Smooth muscle cell (in vitro differentiated cells): ENCODE measurements around the gene MAZ. TPM values are rescaled to one million over a fixed set of nuclear protein-coding genes. Genes with fewer than 3 reads are reported as not detected.

ENCODE experiments used
- DNase-seq: peaks from one replicate; lab custom pipeline; 2025; ENCODE audit not compliant: unreplicated experiment; lab: John Stamatoyannopoulos, UW
- H2AFZ ChIP-seq: fragments of 200-600 bp; sonication (generic); 2 replicates; pipeline ENCODE4 v1.6.0; 2016; ENCODE audit warnings: antibody characterized with exemption, low read depth, mild to moderate bottlenecking
- H3F3A ChIP-seq: fragments of 200-600 bp; sonication (generic); 2 replicates; pipeline ENCODE4 v1.6.0; 2017; ENCODE audit warnings: antibody characterized with exemption, low read depth
- H3K27ac ChIP-seq: fragments of 200-600 bp; sonication (generic); 2 replicates; pipeline ENCODE4 v1.5.1; 2016; ENCODE audit warnings: low read depth, mild to moderate bottlenecking
- H3K27me3 ChIP-seq: fragments of 200-600 bp; sonication (generic); 2 replicates; pipeline ENCODE4 v1.6.1; 2016; ENCODE audit warnings: low read depth, mild to moderate bottlenecking
- H3K36me3 ChIP-seq: fragments of 200-600 bp; sonication (generic); 2 replicates; pipeline ENCODE4 v1.5.1; 2016; ENCODE audit warnings: low read depth
- H3K4me1 ChIP-seq: fragments of 200-600 bp; sonication (generic); 2 replicates; pipeline ENCODE4 v1.5.1; 2016; ENCODE audit warnings: low read depth
- H3K4me2 ChIP-seq: fragments of 200-600 bp; sonication (generic); 2 replicates; pipeline ENCODE4 v1.6.0; 2016; ENCODE audit warnings: mild to moderate bottlenecking
- H3K4me3 ChIP-seq: fragments of 200-600 bp; sonication (generic); 2 replicates; pipeline ENCODE4 v1.5.1; 2016; ENCODE audit warnings: mild to moderate bottlenecking
- H3K79me2 ChIP-seq: fragments of 200-600 bp; sonication (generic); 2 replicates; pipeline ENCODE4 v1.6.0; 2016; ENCODE audit warnings: low read depth, mild to moderate bottlenecking
- H3K9ac ChIP-seq: fragments of 200-600 bp; sonication (generic); 2 replicates; pipeline ENCODE4 v1.6.0; 2016; ENCODE audit warnings: low read depth
- H3K9me3 ChIP-seq: fragments of 200-600 bp; sonication (generic); replicated peaks from 2 replicates; pipeline ENCODE4 v1.5.1; 2016; ENCODE audit warnings: low read depth
- H4K20me1 ChIP-seq: fragments of 200-600 bp; sonication (generic); 2 replicates; pipeline ENCODE4 v1.6.0; 2016; ENCODE audit warnings: low read depth
- WGBS: methylation state at CpG from one replicate; pipeline ENCODE4 v1.1.7; 2016; ENCODE audit warnings: low lambda C conversion rate; 5-methylcytosine and 5-hydroxymethylcytosine counted together
- polyA plus RNA-seq: library from polyadenylated mRNA; unstranded; fragments of >200 nt; fragmentation: Nextera tagmentation; extraction: Ambion mirVana; gene quantifications from 2 replicates; pipeline ENCODE4 v1.2.1, GENCODE V29; 2016
- total RNA-seq: library from RNA; depleted of rRNA; stranded (reverse); fragments of >200 nt; gene quantifications from 2 replicates; pipeline ENCODE4 v1.2.3, GENCODE V29; 2014
- TF ChIP-seq, protein P1 (sequence below): fragments of 200-600 bp; sonication (generic); IDR thresholded peaks from 2 replicates; pipeline ENCODE4 v1.5.1; 2017; ENCODE audit warnings: borderline replicate concordance, mild to moderate bottlenecking, antibody characterized with exemption; ENCODE audit not compliant: insufficient read depth, poor library complexity, severe bottlenecking

The MAZ gene
- total and polyA plus RNA-seq, 2 experiments from 2014 or later: 77.2 to 229 TPM

DNA sequence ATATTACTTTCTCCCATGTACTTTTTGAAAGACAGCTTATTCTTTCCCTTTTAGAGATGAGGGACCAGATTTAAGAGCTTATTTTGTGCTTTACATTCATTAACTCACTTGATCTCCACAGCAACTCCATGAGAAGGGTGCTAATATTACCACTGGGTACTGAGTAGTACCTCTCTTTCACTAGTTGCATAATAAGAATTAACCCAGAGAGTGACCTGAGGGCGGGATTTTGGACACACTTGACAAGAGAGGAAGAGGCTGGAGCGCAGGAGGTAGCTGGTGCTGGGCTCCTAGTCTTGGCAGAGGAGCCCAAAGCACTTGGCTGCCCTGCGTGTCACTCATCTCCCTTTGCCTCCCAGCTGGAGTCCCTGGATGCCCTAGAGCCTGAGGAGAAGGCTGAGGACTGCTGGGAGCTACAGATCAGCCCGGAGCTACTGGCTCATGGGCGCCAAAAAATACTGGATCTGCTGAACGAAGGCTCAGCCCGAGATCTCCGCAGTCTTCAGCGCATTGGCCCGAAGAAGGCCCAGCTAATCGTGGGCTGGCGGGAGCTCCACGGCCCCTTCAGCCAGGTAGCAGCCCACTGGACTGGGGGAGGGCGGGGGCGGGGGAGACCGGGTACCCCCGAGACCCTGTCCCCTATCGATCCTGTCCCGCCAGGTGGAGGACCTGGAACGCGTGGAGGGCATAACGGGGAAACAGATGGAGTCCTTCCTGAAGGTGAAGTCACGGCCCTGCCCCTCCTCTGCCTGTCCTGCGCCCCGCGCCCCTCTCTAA, 1.7 kb upstream of the MAZ start:
- TF ChIP-seq, protein P1, sequence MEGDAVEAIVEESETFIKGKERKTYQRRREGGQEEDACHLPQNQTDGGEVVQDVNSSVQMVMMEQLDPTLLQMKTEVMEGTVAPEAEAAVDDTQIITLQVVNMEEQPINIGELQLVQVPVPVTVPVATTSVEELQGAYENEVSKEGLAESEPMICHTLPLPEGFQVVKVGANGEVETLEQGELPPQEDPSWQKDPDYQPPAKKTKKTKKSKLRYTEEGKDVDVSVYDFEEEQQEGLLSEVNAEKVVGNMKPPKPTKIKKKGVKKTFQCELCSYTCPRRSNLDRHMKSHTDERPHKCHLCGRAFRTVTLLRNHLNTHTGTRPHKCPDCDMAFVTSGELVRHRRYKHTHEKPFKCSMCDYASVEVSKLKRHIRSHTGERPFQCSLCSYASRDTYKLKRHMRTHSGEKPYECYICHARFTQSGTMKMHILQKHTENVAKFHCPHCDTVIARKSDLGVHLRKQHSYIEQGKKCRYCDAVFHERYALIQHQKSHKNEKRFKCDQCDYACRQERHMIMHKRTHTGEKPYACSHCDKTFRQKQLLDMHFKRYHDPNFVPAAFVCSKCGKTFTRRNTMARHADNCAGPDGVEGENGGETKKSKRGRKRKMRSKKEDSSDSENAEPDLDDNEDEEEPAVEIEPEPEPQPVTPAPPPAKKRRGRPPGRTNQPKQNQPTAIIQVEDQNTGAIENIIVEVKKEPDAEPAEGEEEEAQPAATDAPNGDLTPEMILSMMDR: no peak
- Histone ChIP-seq H3K27me3 (no peaks in the 10 kb centered on the region), H3K9ac (peak overlapping the region; percentile 82), H3K9me3 (no peaks in the 10 kb centered on the region), H3K4me1 (peaks cover 22% of the 10 kb centered on the region), H3K4me3 (peak overlapping the region; percentile 73), H3K36me3 (no peaks in the 10 kb centered on the region), H3K4me2 (peak overlapping the region; percentile 86), H4K20me1 (peaks cover 17% of the 10 kb centered on the region), H3K27ac (peak overlapping the region; percentile 80), H3F3A (peaks cover 23% of the 10 kb centered on the region), H2AFZ (peak overlapping the region; percentile 40), H3K79me2 (peaks cover 16% of the 10 kb centered on the region)
- 31% methylated on average over 26 of the region's 26 CpGs for WGBS
- no peak for DNase-seq

DNA sequence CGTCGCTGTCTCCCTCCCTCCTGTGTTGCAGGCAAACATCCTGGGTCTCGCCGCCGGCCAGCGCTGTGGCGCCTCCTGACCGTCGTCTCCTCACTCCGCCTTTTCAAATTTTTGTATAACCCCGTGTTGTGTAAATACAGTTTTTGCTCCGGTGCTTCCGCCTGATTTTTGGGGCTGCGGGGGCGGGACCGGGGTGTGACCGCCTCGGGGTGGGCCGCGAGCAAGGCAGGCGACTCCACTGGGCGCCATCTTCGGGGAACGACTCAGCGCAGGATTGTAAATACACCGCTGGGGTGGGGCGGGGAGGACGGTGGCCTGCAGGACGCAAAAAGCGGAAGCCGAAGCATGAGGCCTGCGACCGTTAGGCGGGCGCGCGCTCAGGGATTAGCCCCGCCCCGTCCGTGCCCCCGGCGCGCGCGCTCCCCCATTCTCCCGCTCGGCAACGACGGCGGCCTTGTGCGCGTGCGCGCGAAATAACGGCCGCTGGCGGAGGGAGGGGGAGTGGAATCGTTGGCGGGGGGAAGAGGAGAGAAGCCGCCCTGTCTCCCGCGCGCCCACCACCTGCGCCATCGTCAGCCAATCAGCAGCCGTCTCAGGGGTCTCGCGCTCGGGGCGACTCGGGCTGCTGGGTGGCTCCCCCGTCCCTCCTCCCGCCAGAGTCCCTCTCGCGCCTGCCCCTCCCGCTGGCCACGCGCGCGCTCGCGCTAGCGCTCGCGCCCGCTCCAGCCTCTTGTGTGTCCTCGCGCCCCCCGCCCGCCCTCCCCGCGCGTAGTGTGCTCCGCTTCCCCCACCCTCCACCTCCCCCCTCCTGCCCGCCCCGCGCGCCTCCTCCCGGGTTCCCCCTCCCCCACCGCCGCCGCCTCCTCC, 864 bp upstream of the MAZ start:
- Histone ChIP-seq H3K4me1 (peaks cover 28% of the 10 kb centered on the region), H3K79me2 (peaks cover 19% of the 10 kb centered on the region), H3K36me3 (no peaks in the 10 kb centered on the region), H3K9me3 (no peaks in the 10 kb centered on the region), H3K9ac (peak overlapping the region; percentile 82), H4K20me1 (peaks cover 23% of the 10 kb centered on the region), H2AFZ (peak overlapping the region; percentile 40), H3K4me2 (peak overlapping the region; percentile 86), H3F3A (peaks cover 31% of the 10 kb centered on the region), H3K27me3 (no peaks in the 10 kb centered on the region), H3K4me3 (peak overlapping the region; percentile 73), H3K27ac (peak overlapping the region; percentile 80)
- TF ChIP-seq, protein P1: no peak
- peak; percentile 97 for DNase-seq
- WGBS: under 1% methylated on average over 38 of the region's 103 CpGs

DNA sequence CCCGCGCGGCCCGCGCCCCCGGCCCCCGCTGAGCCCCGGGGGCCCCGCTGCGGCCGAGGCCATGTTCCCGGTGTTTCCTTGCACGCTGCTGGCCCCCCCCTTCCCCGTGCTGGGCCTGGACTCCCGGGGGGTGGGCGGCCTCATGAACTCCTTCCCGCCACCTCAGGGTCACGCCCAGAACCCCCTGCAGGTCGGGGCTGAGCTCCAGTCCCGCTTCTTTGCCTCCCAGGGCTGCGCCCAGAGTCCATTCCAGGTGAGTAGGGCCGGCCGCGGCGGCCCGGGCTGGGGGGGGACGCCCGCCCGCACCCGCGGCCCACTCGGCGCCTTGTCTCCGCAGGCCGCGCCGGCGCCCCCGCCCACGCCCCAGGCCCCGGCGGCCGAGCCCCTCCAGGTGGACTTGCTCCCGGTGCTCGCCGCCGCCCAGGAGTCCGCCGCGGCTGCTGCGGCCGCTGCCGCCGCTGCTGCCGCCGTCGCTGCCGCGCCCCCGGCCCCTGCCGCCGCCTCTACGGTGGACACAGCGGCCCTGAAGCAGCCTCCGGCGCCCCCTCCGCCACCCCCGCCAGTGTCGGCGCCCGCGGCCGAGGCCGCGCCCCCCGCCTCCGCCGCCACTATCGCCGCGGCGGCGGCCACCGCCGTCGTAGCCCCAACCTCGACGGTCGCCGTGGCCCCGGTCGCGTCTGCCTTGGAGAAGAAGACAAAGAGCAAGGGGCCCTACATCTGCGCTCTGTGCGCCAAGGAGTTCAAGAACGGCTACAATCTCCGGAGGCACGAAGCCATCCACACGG, 504 bp downstream of the MAZ start:
- peaks cover 35% of the 10 kb centered on the region for H3F3A ChIP-seq
- peaks cover 19% of the 10 kb centered on the region for H3K79me2 ChIP-seq
- no peaks in the 10 kb centered on the region for H3K27me3 ChIP-seq
- TF ChIP-seq, protein P1: no peak
- H3K4me2 ChIP-seq: peak overlapping the region; percentile 87
- peak overlapping the region; percentile 63 for H3K9ac ChIP-seq
- peak overlapping the region; percentile 60 for H3K4me3 ChIP-seq
- peaks cover 28% of the 10 kb centered on the region for H4K20me1 ChIP-seq
- H2AFZ ChIP-seq: no peak overlapping the region
- DNase-seq: no peak
- H3K27ac ChIP-seq: peak overlapping the region; percentile 95
- peaks cover 34% of the 10 kb centered on the region for H3K4me1 ChIP-seq
- H3K9me3 ChIP-seq: no peaks in the 10 kb centered on the region
- no peaks in the 10 kb centered on the region for H3K36me3 ChIP-seq
- 2% methylated on average over 22 of the region's 99 CpGs for WGBS
